ENCODE data around the gene ZCCHC4.
"Not testable (repeated sequence)": the region's sequence is repeated elsewhere in the genome, so short reads cannot be mapped to it uniquely, and the experiment has no call there.

DNA sequence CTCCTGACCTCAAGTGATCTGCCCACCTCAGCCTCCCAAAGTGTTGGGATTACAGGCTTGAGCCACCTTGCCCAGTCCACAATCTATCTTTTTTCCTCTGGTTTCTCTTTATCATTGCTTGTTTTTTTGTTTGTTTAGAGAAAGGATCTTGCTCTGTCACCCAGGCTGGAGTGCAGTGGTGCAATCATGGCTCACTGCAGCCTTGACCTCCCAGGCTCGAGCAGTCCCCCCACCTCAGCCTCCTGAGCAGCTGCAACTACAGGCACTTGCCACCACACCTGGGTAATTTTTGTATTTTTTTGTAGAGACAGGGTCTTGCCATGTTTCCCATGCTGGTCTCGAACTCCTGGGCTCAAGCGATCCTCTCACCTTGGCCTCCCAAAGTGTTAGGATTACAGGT, 15.9 kb downstream of the ZCCHC4 start:
- TF ChIP-seq, protein P1, sequence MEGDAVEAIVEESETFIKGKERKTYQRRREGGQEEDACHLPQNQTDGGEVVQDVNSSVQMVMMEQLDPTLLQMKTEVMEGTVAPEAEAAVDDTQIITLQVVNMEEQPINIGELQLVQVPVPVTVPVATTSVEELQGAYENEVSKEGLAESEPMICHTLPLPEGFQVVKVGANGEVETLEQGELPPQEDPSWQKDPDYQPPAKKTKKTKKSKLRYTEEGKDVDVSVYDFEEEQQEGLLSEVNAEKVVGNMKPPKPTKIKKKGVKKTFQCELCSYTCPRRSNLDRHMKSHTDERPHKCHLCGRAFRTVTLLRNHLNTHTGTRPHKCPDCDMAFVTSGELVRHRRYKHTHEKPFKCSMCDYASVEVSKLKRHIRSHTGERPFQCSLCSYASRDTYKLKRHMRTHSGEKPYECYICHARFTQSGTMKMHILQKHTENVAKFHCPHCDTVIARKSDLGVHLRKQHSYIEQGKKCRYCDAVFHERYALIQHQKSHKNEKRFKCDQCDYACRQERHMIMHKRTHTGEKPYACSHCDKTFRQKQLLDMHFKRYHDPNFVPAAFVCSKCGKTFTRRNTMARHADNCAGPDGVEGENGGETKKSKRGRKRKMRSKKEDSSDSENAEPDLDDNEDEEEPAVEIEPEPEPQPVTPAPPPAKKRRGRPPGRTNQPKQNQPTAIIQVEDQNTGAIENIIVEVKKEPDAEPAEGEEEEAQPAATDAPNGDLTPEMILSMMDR (IDR thresholded peaks at IDR 0.05; ENCODE audit: insufficient read depth, low read depth, low read length) = not testable (repeated sequence)
- TF ChIP-seq EZH2 (IDR thresholded peaks at IDR 0.05; ENCODE audit: insufficient read depth, low read length) = not testable (repeated sequence)

Data from astrocyte (in vitro differentiated cells and primary cell).